Right lobe of liver (tissue), 6 donors: Measurements from ENCODE around the gene HOXA10. TPM values are rescaled to one million over a fixed set of nuclear protein-coding genes. Genes with fewer than 3 reads are reported as not detected.

Experiments used
- ATAC-seq, 4 donors: fragments of 200-7000 bp; cut with Tn5 transposase; one replicate each; pipeline ENCODE4 v1.9.1; 2020; ENCODE audit warnings: mild to moderate bottlenecking in 4 of 4, moderate library complexity in 4 of 4
- DNase-seq, 3 donors: peaks; one replicate each; pipeline ENCODE4 v3.0.0-alpha.2; 2020
- H3K27ac ChIP-seq, 3 donors: fragments of 200-600 bp; one replicate each; pipeline ENCODE4 v1.8.0; 2022
- H3K27me3 ChIP-seq, 2 donors: fragments of 200-600 bp; one replicate each; pipeline ENCODE4 v1.8.0; 2022
- H3K36me3 ChIP-seq, 4 donors: fragments of 200-600 bp; sonication (generic) in 1 of 4; one replicate each; pipeline versions ENCODE4 v1.5.1 to v1.8.0; 2017 to 2022; ENCODE audit warnings: control low read depth in 1 of 4
- H3K4me1 ChIP-seq, 4 donors: fragments of 200-600 bp; sonication (generic) in 1 of 4; one replicate each; pipeline versions ENCODE4 v1.5.1 to v1.8.0; 2017 to 2022; ENCODE audit warnings: control low read depth in 1 of 4
- H3K4me3 ChIP-seq, 3 donors: fragments of 200-600 bp; one replicate each; pipeline ENCODE4 v1.8.0; 2022
- H3K9me3 ChIP-seq, 4 donors: fragments of 200-600 bp; sonication (generic) in 1 of 4; one replicate each; pipeline versions ENCODE4 v1.5.1 to v1.8.0; 2017 to 2022; ENCODE audit warnings: control low read depth in 1 of 4
- CTCF ChIP-seq, 4 donors: fragments of 200-600 bp in 3 of 4; fragments of 450-650 bp in 1 of 4; IDR thresholded peaks; one replicate each; pipeline versions ENCODE4 v1.5.1 to v1.8.0; 2016 to 2022; ENCODE audit warnings: antibody characterized with exemption in 4 of 4, mild to moderate bottlenecking in 2 of 4
- POLR2A ChIP-seq: fragments of 450-650 bp; IDR thresholded peaks from one replicate; pipeline ENCODE4 v1.6.1; 2017; ENCODE audit warnings: antibody characterized with exemption, mild to moderate bottlenecking
- WGBS: methylation state at CpG from one replicate; pipeline ENCODE4 v1.1.6; 2018; ENCODE audit warnings: low coverage, low lambda C conversion rate; ENCODE audit not compliant: insufficient coverage; ENCODE audit errors: missing lambda C conversion rate; 5-methylcytosine and 5-hydroxymethylcytosine counted together
- intact Hi-C, 2 donors: fragments of 100-400 bp; cut with DNase I; formaldehyde crosslinking; loops; one replicate each; pipeline versions ENCODE4 v1.11.2 to v1.14.1; 2022
- total RNA-seq, 6 experiments: library from RNA; depleted of rRNA in 2 of 6; stranded (reverse); fragments of >200 nt in 2 of 6; fragmentation: NEBNext Ultra II Directional in 3 of 6; extraction: Animal tissue kit (Norgen Biotek cat#: 25700) in 3 of 6; gene quantifications; one replicate each; pipeline versions ENCODE4 v1.1.0 to v1.2.4, GENCODE V29; 2016 to 2023
- donor health status: DM: no; HTN: yes; CAD: no.
- donor health status: DM: no; HTN: no; CAD: no.
- donor health status: DM: no; HTN: no; CAD: no.
- donor health status: DM: no; HTN: yes; CAD: no.
- donor health status: DM: no; HTN: yes; CAD: no.

The HOXA10 gene
- total RNA-seq, 6 experiments from 2014 or later: not detected

- DNase-seq: no peak
- WGBS: 83% methylated on average over 1 of the region's 11 CpGs
Measured at GRCh38 chr7:27209933-27210440, 35.9 kb upstream of the HOXA10 start.

GRCh38 chr7:27208998-27209397, 34.9 kb upstream of the HOXA10 start:
- WGBS: 80% methylated on average over 1 of the region's 4 CpGs
- H3K9me3 ChIP-seq: no peaks in the 10 kb centered on the region
- H3K36me3 ChIP-seq: no peaks in the 10 kb centered on the region
- TF ChIP-seq POLR2A: no peak
- no peak for TF ChIP-seq CTCF (IDR thresholded peaks at IDR 0.05)
- ATAC-seq (no peak), DNase-seq (no peak)
- H3K4me3 ChIP-seq: no peak overlapping the region
- no peak overlapping the region for H3K27ac ChIP-seq
- peaks cover 0 to 20% (median 3%) of the 10 kb centered on the region in 4 donors for H3K4me1 ChIP-seq
- peaks cover 25 to 47% of the 10 kb centered on the region in 2 donors for H3K27me3 ChIP-seq
- intact Hi-C loops: loop anchor here in 1 of 2 donors (10.0 kb wide), 1 partner anchor 816 kb away; no protein-coding TSS in a partner anchor

More at GRCh38 chr7:27209933-27210440, 35.9 kb upstream of the HOXA10 start:
- TF ChIP-seq CTCF (IDR thresholded peaks at IDR 0.05) (no peak), POLR2A (no peak)
- Histone ChIP-seq H3K27me3 (peaks cover 21 to 40% of the 10 kb centered on the region in 2 donors), H3K27ac (no peak overlapping the region), H3K36me3 (no peaks in the 10 kb centered on the region), H3K9me3 (no peaks in the 10 kb centered on the region), H3K4me1 (peaks cover 0 to 17% (median 3%) of the 10 kb centered on the region in 4 donors), H3K4me3 (peak overlapping the region in 1 of 3 donors; percentile 41)
- intact Hi-C loops: loop anchor here in 1 of 2 donors (10.0 kb wide), 1 partner anchor 815 kb away; no protein-coding TSS in a partner anchor
- no peak for ATAC-seq

- H3K27me3 ChIP-seq: peaks cover 26 to 44% of the 10 kb centered on the region in 2 donors
- ATAC-seq (no peak), DNase-seq (no peak)
- H3K9me3 ChIP-seq: no peaks in the 10 kb centered on the region
- no peak overlapping the region for H3K4me3 ChIP-seq
- intact Hi-C loops: loop anchor here in 1 of 2 donors (10.0 kb wide), 1 partner anchor 817 kb away; no protein-coding TSS in a partner anchor
- TF ChIP-seq CTCF (IDR thresholded peaks at IDR 0.05): no peak
- TF ChIP-seq POLR2A: no peak
- H3K27ac ChIP-seq: no peak overlapping the region
- H3K4me1 ChIP-seq: peaks cover 0 to 14% (median 3%) of the 10 kb centered on the region in 4 donors
- H3K36me3 ChIP-seq: no peaks in the 10 kb centered on the region
- WGBS: 32% methylated on average over 6 of the region's 7 CpGs
Measured at GRCh38 chr7:27207348-27207985, 33.3 kb upstream of the HOXA10 start.

- TF ChIP-seq CTCF (IDR thresholded peaks at IDR 0.05) (no peak), POLR2A (no peak)
- ATAC-seq: no peak
- Histone ChIP-seq H3K27me3 (peaks cover 33 to 51% of the 10 kb centered on the region in 2 donors), H3K4me1 (peaks cover 0 to 20% (median 5%) of the 10 kb centered on the region in 4 donors), H3K27ac (no peak overlapping the region), H3K9me3 (no peaks in the 10 kb centered on the region), H3K4me3 (no peak overlapping the region), H3K36me3 (no peaks in the 10 kb centered on the region)
- peak in 1 of 3 donors; percentile 14 for DNase-seq
- 11% methylated on average over 48 of the region's 52 CpGs for WGBS
- intact Hi-C loops: loop anchor here in 1 of 2 donors (10.0 kb wide), 1 partner anchor 819 kb away; no protein-coding TSS in a partner anchor
Measured at GRCh38 chr7:27205325-27206280, 31.5 kb upstream of the HOXA10 start.
